Measurements from ENCODE around the gene TTC9. TPM values are rescaled to one million over a fixed set of nuclear protein-coding genes. Genes with fewer than 3 reads are reported as not detected.

TTC9 gene
- total and polyA plus RNA-seq, 2 experiments from 2014 or later, result 10.3 to 34.2 TPM

- no peak overlapping the region; the same call in 2 of the 3 replicates for H3K4me3 Mint-ChIP-seq
- ATAC-seq (no peak), DNase-seq (ENCODE audit: low spot score) (no peak)
- peaks cover 11% of the 10 kb centered on the region; the same call in 1 of the 2 replicates for H3F3A ChIP-seq (replicated peaks; ENCODE audit: low read depth)
- H3K27me3 ChIP-seq (ENCODE audit: insufficient read depth), result no peaks in the 10 kb centered on the region
- H3K79me2 ChIP-seq (replicated peaks; ENCODE audit: insufficient read depth), result peaks cover 82% of the 10 kb centered on the region
- no peaks in the 10 kb centered on the region; the same call in 1 of the 2 replicates for H4K20me1 ChIP-seq (replicated peaks; ENCODE audit: insufficient read depth)
- no peak overlapping the region for H2AFZ ChIP-seq
- H3K4me2 ChIP-seq, result peak overlapping the region; percentile 33
- peak overlapping the region; percentile 79 for H3K27ac ChIP-seq (ENCODE audit: low read depth)
- no peak for TF ChIP-seq JUNB (IDR thresholded peaks at IDR 0.05; ENCODE audit: unreplicated experiment)
- TF ChIP-seq ZNF114 (CRISPR knock-in tag; IDR thresholded peaks at IDR 0.05), result no peak
- no peak for TF ChIP-seq EZH2phosphoT487 (IDR thresholded peaks at IDR 0.05; ENCODE audit: unreplicated experiment)
- no peak for TF ChIP-seq ETS1 (IDR thresholded peaks at IDR 0.05)
- peaks cover 77% of the 10 kb centered on the region for H3K4me1 ChIP-seq (ENCODE audit: insufficient read depth)
- H3K27me3 Mint-ChIP-seq (ENCODE audit: insufficient read depth, low read depth, poor library complexity), result peaks cover 4% of the 10 kb centered on the region
- peaks cover 8% of the 10 kb centered on the region; the same call in 1 of the 2 replicates for H3K36me3 ChIP-seq (ENCODE audit: insufficient read depth)
- H3K27ac Mint-ChIP-seq, result peak overlapping the region; percentile 93
- no peaks in the 10 kb centered on the region for H3K9me3 Mint-ChIP-seq
- H3K9me2 ChIP-seq (ENCODE audit: insufficient read depth), result no peaks in the 10 kb centered on the region
- peaks cover 81% of the 10 kb centered on the region for H3K4me1 Mint-ChIP-seq
- H3K4me3 ChIP-seq, result no peak overlapping the region
- H3K36me3 Mint-ChIP-seq (ENCODE audit: low read depth), result peaks cover 54% of the 10 kb centered on the region
Measured at GRCh38 chr14:70658899-70659298, 17.2 kb downstream of the TTC9 start.

- Histone ChIP-seq H3K79me2 (replicated peaks; ENCODE audit: insufficient read depth) (peaks cover 97% of the 10 kb centered on the region), H3K4me3 (no peak overlapping the region), H4K20me1 (replicated peaks; ENCODE audit: insufficient read depth) (no peaks in the 10 kb centered on the region; the same call in 1 of the 2 replicates), H3F3A (replicated peaks; ENCODE audit: low read depth) (peaks cover 3% of the 10 kb centered on the region; the same call in 1 of the 2 replicates), H3K9me2 (ENCODE audit: insufficient read depth) (no peaks in the 10 kb centered on the region), H3K27ac (ENCODE audit: low read depth) (0 out of 2 replicates have a peak overlapping the region, but pooled peaks have one; percentile 57), H2AFZ (no peak overlapping the region), H3K4me2 (peak overlapping the region; percentile 33; the same call in 1 of the 2 replicates), H3K27me3 (ENCODE audit: insufficient read depth) (no peaks in the 10 kb centered on the region), H3K36me3 (ENCODE audit: insufficient read depth) (peaks cover 8% of the 10 kb centered on the region; the same call in 1 of the 2 replicates), H3K4me1 (ENCODE audit: insufficient read depth) (peaks cover 74% of the 10 kb centered on the region)
- Mint-ChIP-seq H3K27me3 (ENCODE audit: insufficient read depth, low read depth, poor library complexity) (peaks cover 2% of the 10 kb centered on the region), H3K4me3 (no peak overlapping the region), H3K36me3 (ENCODE audit: low read depth) (peaks cover 51% of the 10 kb centered on the region), H3K9me3 (no peaks in the 10 kb centered on the region), H3K27ac (peak overlapping the region; percentile 61), H3K4me1 (peaks cover 82% of the 10 kb centered on the region)
- ATAC-seq, result peak; percentile 17; the same call in 2 of the 3 replicates
- no peak for DNase-seq (ENCODE audit: low spot score)
- no peak for TF ChIP-seq STAT1 (IDR thresholded peaks at IDR 0.05; ENCODE audit: unreplicated experiment)
- TF ChIP-seq ETS1 (IDR thresholded peaks at IDR 0.05), result no peak
- TF ChIP-seq CTCF (conservative IDR thresholded peaks at IDR 0.05; ENCODE audit: low read depth in 2 of 2), result 0 out of 4 replicates have a peak, but pooled peaks of 1 of the 2 experiments have one; percentile 10
Measured at GRCh38 chr14:70660967-70661893, 19.5 kb downstream of the TTC9 start.
